ENCODE data around the gene HPN. TPM values are rescaled to one million over a fixed set of nuclear protein-coding genes. Genes with fewer than 3 reads are reported as not detected.

The HPN gene
- total RNA-seq, 2 donors from 2014 or later: not detected

GRCh38 chr19:35061583-35062373, 20.3 kb downstream of the HPN start:
- Mint-ChIP-seq H3K27ac (no peak overlapping the region), H3K9me3 (no peaks in the 10 kb centered on the region), H3K36me3 (no peaks in the 10 kb centered on the region)
- DNase-seq (ENCODE audit: low spot score in 2 of 2) (no peak), ATAC-seq (no peak)

DNA sequence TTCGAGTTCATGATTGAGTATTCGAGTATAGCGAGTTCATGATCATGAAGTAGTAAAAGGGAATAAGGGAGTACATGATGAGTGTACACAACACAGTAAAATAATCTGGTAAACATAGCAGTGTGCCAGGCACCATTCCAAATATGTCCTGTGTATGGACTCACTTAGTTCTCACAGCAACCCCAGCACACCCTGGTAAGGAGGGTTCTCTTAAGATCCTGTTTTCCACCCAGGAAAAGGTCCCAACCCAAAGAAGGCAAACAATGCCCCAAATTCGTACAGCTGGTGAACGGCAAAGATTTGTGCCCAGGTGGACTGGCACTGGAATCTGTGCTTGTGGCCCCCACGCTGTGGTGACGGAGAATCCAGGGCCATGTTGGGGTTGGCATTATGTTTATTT, 21.4 kb downstream of the HPN start:
- ATAC-seq (no peak), DNase-seq (ENCODE audit: low spot score in 2 of 2) (no peak)
- Mint-ChIP-seq H3K27ac (no peak overlapping the region), H3K9me3 (no peaks in the 10 kb centered on the region), H3K36me3 (no peaks in the 10 kb centered on the region)

- Mint-ChIP-seq H3K36me3 (no peaks in the 10 kb centered on the region), H3K9me3 (no peaks in the 10 kb centered on the region), H3K27ac (peak overlapping the region; percentile 15 to 18)
- ATAC-seq (peak; percentile 21 to 79), DNase-seq (ENCODE audit: low spot score in 2 of 2) (peak in 1 of 2 donors; percentile 33)
Measured at GRCh38 chr19:35063940-35064818, 22.7 kb downstream of the HPN start.

GRCh38 chr19:35065574-35065973, 24.1 kb downstream of the HPN start:
- H3K27ac Mint-ChIP-seq: peak overlapping the region in 1 of 2 donors; percentile 37
- DNase-seq (ENCODE audit: low spot score in 2 of 2) (no peak), ATAC-seq (no peak)
- no peaks in the 10 kb centered on the region for H3K9me3 Mint-ChIP-seq
- no peaks in the 10 kb centered on the region for H3K36me3 Mint-ChIP-seq

DNA sequence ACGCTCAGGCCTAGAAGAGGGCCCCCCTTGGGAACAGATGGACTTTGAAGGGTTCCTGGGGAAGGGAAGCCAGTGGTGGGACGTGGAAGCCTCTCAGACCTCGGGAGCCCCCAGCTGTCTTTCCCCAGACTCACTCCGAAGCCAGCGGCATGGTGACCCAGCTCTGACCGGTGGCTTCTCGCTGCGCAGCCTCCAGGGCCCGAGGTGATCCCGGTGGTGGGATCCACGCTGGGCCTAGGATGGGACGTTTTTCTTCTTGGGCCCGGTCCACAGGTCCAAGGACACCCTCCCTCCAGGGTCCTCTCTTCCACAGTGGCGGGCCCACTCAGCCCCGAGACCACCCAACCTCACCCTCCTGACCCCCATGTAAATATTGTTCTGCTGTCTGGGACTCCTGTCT, 24.6 kb downstream of the HPN start:
- peak overlapping the region; percentile 59 to 61 for H3K27ac Mint-ChIP-seq
- ATAC-seq: no peak
- DNase-seq (ENCODE audit: low spot score in 2 of 2): no peak
- no peaks in the 10 kb centered on the region for H3K9me3 Mint-ChIP-seq
- no peaks in the 10 kb centered on the region for H3K36me3 Mint-ChIP-seq

DNA sequence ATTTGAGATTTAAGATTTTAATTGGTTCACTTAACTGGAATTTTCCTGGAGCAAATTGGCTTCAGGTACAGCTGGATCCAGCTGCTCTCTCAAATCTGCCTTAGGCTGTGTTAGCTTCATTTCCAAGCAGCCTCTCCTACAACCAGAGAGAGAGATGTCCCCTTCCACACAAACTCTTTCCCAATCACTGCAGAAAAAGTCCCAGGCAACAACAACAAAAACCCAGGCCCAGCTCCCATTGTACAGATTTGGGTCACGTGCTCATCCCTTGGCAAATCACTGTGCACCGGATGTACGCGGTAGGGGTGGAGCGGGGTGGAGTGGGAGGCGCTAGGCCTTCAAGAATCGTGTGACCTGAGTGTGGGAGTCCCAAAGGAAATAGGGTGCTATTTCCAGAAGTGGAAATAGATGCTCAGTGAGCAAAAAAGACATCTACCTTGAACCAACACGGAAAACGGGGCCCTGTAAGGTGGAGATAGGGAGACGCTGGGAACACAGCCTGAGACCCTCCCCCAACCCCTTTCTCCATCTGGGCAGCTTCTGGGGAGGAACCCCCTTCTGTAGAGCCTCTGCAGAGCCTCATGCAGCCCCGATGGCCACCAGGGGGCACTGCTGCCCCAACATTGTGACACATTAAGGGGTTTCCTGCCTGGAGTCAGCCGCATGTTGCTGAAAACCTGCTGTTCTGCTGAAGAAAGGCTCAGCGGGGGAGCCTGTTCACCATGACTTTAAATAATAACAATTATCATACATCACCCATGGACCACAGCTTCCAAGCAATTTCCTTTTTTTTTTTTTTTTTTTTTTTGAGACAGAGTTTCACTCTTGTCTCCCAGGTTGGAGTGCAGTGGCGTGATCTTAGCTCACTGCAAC, 25.4 kb downstream of the HPN start:
- ATAC-seq (peak; percentile 88 to 96), DNase-seq (ENCODE audit: low spot score in 2 of 2) (peak; percentile 87 to 97)
- Mint-ChIP-seq H3K27ac (peak overlapping the region; percentile 59 to 61), H3K36me3 (no peaks in the 10 kb centered on the region), H3K9me3 (no peaks in the 10 kb centered on the region)

DNA sequence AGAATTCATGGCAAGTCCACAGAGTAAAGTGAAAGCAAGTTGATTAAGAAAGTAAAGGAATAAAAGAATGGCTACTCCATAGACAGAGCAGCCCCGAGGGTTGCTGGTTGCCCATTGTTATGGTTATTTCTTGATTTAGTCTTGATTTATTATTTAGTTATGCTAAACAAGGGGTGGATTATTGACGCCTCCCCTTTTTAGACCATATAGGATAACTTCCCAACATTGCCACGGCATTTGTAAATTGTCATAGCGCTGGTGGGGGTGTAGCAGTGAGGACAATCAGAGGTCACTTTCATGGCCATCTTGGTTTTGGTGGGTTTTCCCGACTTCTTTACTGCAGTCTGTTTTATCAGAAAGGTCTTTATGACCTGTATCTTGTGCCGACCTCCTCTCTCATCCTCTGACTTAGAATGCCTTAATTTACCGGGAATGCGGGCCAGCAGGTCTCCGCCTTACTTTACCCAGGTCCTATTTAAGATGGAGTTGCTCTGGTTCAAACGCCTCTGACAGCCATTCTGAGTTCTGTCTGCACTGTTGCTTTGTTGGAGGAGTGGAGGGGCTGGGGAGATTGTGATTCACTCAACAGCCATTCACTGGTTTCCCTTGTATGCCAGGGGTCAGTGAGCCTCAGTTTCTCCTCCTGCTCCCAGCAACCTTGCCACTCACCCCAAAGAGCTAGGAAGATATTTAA, 27.6 kb downstream of the HPN start:
- H3K27ac Mint-ChIP-seq: no peak overlapping the region
- H3K9me3 Mint-ChIP-seq: no peaks in the 10 kb centered on the region
- DNase-seq (ENCODE audit: low spot score in 2 of 2) (no peak), ATAC-seq (no peak)
- no peaks in the 10 kb centered on the region for H3K36me3 Mint-ChIP-seq

- ATAC-seq (no peak), DNase-seq (ENCODE audit: low spot score in 2 of 2) (no peak)
- no peaks in the 10 kb centered on the region for H3K9me3 Mint-ChIP-seq
- no peaks in the 10 kb centered on the region for H3K36me3 Mint-ChIP-seq
- no peak overlapping the region for H3K27ac Mint-ChIP-seq
Measured at GRCh38 chr19:35069696-35070095, 28.2 kb downstream of the HPN start.

DNA sequence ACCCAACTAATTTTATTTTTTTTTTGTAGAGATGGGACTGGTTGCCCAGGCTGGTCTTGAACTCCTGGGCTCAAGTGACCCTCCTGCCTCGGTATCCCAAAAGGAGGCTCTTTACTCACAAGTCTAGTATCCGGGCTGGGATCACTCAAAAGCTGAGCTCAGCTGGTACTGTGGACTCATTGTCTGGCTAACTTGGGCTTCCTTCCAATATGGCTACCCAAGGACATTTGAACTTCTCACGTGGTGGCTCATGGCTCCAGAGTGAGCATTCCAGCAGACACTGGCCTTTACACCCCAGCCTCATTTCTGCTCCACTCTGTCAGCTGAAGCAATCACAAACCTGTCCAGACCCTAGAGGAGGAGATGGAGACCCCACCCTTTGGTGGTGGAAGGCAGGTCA, 28.9 kb downstream of the HPN start:
- ATAC-seq: no peak
- Mint-ChIP-seq H3K9me3 (no peaks in the 10 kb centered on the region), H3K27ac (no peak overlapping the region), H3K36me3 (no peaks in the 10 kb centered on the region)
- no peak for DNase-seq (ENCODE audit: low spot score in 2 of 2)

DNA sequence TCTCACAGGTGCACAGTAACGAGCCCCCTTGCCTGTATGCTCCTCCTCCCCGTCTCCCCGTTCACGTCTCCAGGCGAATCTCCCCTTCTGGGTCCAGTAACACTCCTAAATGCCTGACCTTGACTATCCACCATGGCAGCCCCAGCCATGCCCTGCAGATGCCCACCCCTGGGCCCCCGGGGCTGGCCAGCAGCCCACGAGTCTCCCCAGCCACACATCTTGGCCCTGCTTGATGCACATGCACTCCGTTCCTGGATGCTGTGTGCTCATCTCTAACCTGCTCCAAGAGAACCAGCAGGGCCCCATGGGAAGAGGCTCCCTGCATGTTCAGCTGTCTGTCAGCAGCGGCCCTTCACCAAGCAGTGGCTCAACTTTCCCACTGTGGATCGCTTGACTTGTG, 32.0 kb downstream of the HPN start:
- Mint-ChIP-seq H3K27ac (no peak overlapping the region), H3K36me3 (no peaks in the 10 kb centered on the region), H3K9me3 (no peaks in the 10 kb centered on the region)
- no peak for ATAC-seq
- no peak for DNase-seq (ENCODE audit: low spot score in 2 of 2)

DNA sequence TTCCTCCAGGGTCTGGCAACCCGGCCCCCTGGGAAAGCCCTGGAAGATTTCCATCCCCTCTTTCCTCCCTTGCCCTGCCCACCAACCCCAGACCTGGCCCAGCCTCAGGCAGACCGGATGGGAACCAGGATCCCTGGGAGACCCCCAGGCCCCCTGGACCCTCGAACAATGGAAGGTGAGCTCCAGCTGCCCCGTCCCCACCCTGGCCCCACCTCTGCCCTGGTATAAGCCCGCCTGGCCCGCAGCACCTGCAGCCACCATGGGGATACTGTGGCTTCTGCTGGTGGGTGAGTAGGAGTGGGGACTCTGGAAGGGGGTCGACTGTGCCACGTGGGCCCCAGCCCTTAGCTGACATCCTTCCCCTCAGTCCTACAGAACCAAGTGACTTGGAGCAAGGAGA, 32.4 kb downstream of the HPN start:
- no peak for ATAC-seq
- H3K9me3 Mint-ChIP-seq: no peaks in the 10 kb centered on the region
- DNase-seq (ENCODE audit: low spot score in 2 of 2): no peak
- H3K27ac Mint-ChIP-seq: peak overlapping the region in 1 of 2 donors; percentile 44
- no peaks in the 10 kb centered on the region for H3K36me3 Mint-ChIP-seq

DNA sequence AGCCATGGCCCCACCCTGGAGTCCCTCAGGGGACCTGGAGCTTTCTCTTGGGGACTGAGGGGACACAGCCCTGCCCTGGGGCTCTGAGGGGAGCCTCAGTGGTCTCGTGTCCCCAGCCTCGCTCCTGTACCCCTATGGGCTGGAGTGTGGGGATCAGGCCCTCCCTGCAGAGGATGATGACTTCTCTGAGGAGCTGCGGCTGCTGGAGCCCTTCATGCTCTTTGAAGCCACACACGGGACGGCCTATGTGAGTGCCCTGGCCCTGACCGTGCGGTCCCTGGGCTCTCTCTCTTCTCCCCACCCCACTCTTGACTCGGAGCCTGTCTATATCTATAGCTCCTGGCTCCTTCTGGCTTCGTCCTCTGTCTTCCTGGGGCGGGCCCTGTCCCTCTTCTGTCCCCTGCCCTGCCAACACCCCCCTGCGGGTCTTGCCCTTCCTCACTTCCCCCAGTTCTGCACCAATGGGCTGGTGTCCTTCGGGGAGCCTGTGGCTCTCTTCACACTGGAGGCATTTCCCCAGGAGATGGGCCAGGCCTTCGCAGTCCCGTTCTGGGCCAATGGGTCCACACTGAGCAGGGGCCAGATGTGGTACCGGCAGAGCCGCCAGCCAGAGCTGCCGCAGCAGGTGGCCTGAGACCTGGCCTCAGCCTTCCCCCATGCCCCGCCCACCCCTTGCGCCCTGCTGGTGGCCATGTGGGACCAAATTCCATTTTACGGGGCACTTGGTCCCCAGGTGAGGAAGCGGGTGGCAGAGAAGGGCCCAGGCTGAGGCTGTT, 33.1 kb downstream of the HPN start:
- Mint-ChIP-seq H3K27ac (no peak overlapping the region), H3K36me3 (no peaks in the 10 kb centered on the region)
- no peak for ATAC-seq

GRCh38 chr19:35075202-35076025, 33.9 kb downstream of the HPN start:
- no peak for DNase-seq (ENCODE audit: low spot score in 2 of 2)
- H3K27ac Mint-ChIP-seq: no peak overlapping the region
- ATAC-seq: no peak
- no peaks in the 10 kb centered on the region for H3K36me3 Mint-ChIP-seq
- no peaks in the 10 kb centered on the region for H3K9me3 Mint-ChIP-seq

More for the DNA sequence above, 33.1 kb downstream of the HPN start:
- H3K9me3 Mint-ChIP-seq: no peaks in the 10 kb centered on the region
- DNase-seq (ENCODE audit: low spot score in 2 of 2): no peak

- ATAC-seq (no peak), DNase-seq (ENCODE audit: low spot score in 2 of 2) (no peak)
- Mint-ChIP-seq H3K9me3 (no peaks in the 10 kb centered on the region), H3K27ac (no peak overlapping the region), H3K36me3 (no peaks in the 10 kb centered on the region)
Measured at GRCh38 chr19:35076026-35076370, 34.5 kb downstream of the HPN start.

GRCh38 chr19:35076657-35077056, 35.1 kb downstream of the HPN start:
- Mint-ChIP-seq H3K27ac (peak overlapping the region in 1 of 2 donors; percentile 27), H3K36me3 (no peaks in the 10 kb centered on the region), H3K9me3 (no peaks in the 10 kb centered on the region)
- DNase-seq (ENCODE audit: low spot score in 2 of 2) (no peak), ATAC-seq (no peak)

Data from activated naive CD4-positive, alpha-beta T cell treated with anti-CD3 and anti-CD28 coated beads, Interleukin-2, amount 50 U/mL, for 72 hours (primary cell).